Measurements from ENCODE around the gene CDSN.
A peak's percentile ranks its signal among the peaks of the same experiment; 100 is the strongest.

The CDSN gene

GRCh38 chr6:31090275-31090972, 29.8 kb downstream of the CDSN start:
- no peak overlapping the region for H3K27ac ChIP-seq
- TF ChIP-seq CTCF (conservative IDR thresholded peaks at IDR 0.05), result no peak
- TF ChIP-seq ZFX (IDR thresholded peaks at IDR 0.05), result no peak

- H3K27ac ChIP-seq, result no peak overlapping the region
- no peak for TF ChIP-seq ZFX (IDR thresholded peaks at IDR 0.05)
- peak; percentile 88 for TF ChIP-seq CTCF (conservative IDR thresholded peaks at IDR 0.05)
Observed at GRCh38 chr6:31087494-31088089, 32.7 kb downstream of the CDSN start.

GRCh38 chr6:31086788-31087440, 33.3 kb downstream of the CDSN start:
- no peak overlapping the region for H3K27ac ChIP-seq
- TF ChIP-seq CTCF (conservative IDR thresholded peaks at IDR 0.05) (no peak), ZFX (IDR thresholded peaks at IDR 0.05) (no peak)

GRCh38 chr6:31083742-31084354, 36.4 kb downstream of the CDSN start:
- H3K27ac ChIP-seq, result no peak overlapping the region
- TF ChIP-seq ZFX (IDR thresholded peaks at IDR 0.05) (no peak), CTCF (conservative IDR thresholded peaks at IDR 0.05) (peak; percentile 72)

GRCh38 chr6:31081872-31082271, 38.4 kb downstream of the CDSN start:
- no peak overlapping the region for H3K27ac ChIP-seq
- TF ChIP-seq CTCF (conservative IDR thresholded peaks at IDR 0.05), result no peak
- no peak for TF ChIP-seq ZFX (IDR thresholded peaks at IDR 0.05)

GRCh38 chr6:31079656-31080261, 40.5 kb downstream of the CDSN start:
- TF ChIP-seq ZFX (IDR thresholded peaks at IDR 0.05), result no peak
- TF ChIP-seq CTCF (conservative IDR thresholded peaks at IDR 0.05), result peak; percentile 97
- H3K27ac ChIP-seq, result no peak overlapping the region
